OCI-LY7 (cell line): ENCODE results near the gene PTPRZ1.

ENCODE experiments used
- EZH2phosphoT487 ChIP-seq: fragments of 200-600 bp; sonication (generic); IDR thresholded peaks from 2 replicates; pipeline ENCODE4 v1.6.1; 2018; ENCODE audit warnings: low read depth, borderline replicate concordance, mild to moderate bottlenecking, mixed run types, antibody characterized with exemption, low read length, moderate library complexity, mixed read lengths
- TF ChIP-seq, protein P1 (sequence below): fragments of 200-600 bp; sonication (generic); conservative IDR thresholded peaks from 2 replicates; pipeline ENCODE4 v1.5.1; 2014; ENCODE audit warnings: mild to moderate bottlenecking, antibody characterized with exemption, low read length, moderate library complexity, mixed read lengths

DNA sequence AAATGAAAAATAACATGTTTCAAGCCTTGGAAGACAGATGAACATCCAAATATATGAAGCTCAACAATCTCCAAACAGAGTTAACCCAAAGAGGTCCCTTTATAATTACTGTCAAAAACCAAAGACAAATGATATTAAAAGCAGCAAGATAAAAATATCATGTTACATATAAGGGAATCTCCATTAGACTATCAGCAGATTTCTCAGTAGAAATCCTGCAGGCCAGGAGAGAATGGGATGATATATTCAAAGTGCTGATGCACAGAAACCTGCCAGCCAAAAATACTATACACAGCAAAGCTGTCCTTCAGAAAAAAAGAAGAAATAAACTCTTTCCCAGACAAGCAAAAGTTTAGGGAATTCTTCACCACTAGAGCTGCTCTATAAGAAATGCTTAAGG, 230.1 kb downstream of the PTPRZ1 start:
- TF ChIP-seq, protein P1, sequence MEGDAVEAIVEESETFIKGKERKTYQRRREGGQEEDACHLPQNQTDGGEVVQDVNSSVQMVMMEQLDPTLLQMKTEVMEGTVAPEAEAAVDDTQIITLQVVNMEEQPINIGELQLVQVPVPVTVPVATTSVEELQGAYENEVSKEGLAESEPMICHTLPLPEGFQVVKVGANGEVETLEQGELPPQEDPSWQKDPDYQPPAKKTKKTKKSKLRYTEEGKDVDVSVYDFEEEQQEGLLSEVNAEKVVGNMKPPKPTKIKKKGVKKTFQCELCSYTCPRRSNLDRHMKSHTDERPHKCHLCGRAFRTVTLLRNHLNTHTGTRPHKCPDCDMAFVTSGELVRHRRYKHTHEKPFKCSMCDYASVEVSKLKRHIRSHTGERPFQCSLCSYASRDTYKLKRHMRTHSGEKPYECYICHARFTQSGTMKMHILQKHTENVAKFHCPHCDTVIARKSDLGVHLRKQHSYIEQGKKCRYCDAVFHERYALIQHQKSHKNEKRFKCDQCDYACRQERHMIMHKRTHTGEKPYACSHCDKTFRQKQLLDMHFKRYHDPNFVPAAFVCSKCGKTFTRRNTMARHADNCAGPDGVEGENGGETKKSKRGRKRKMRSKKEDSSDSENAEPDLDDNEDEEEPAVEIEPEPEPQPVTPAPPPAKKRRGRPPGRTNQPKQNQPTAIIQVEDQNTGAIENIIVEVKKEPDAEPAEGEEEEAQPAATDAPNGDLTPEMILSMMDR, result no peak
- no peak for TF ChIP-seq EZH2phosphoT487
